DND-41 (cell line): ENCODE data around the gene ZNF789.

ENCODE experiments used
- ATAC-seq: fragments of 200-7000 bp; cut with Tn5 transposase; 3 replicates; pipeline ENCODE4 v1.9.1; 2021; ENCODE audit warnings: low read depth; ENCODE audit not compliant: insufficient read depth
- DNase-seq: peaks from one replicate; pipeline ENCODE4 v3.0.0-alpha.2; 2020
- H2AFZ ChIP-seq: 2 replicates; pipeline ENCODE4 v1.6.0; 2012; ENCODE audit warnings: low read depth, low read length
- H3K27ac ChIP-seq: 2 replicates; pipeline ENCODE4 v1.5.1; 2012; ENCODE audit warnings: low read length, inconsistent platforms
- H3K27me3 ChIP-seq: fragments of 200-600 bp; sonication (generic); 2 replicates; pipeline ENCODE4 v1.6.0; 2012; ENCODE audit warnings: low read length, mild to moderate bottlenecking, inconsistent platforms; ENCODE audit not compliant: insufficient read depth, poor library complexity
- H3K36me3 ChIP-seq: 2 replicates; pipeline ENCODE4 v1.5.1; 2012; ENCODE audit warnings: low read length, inconsistent platforms; ENCODE audit not compliant: insufficient read depth
- H3K4me1 ChIP-seq: 2 replicates; pipeline ENCODE4 v1.5.1; 2012; ENCODE audit warnings: mild to moderate bottlenecking, low read length; ENCODE audit not compliant: insufficient read depth
- H3K4me2 ChIP-seq: 2 replicates; pipeline ENCODE4 v1.6.0; 2012; ENCODE audit warnings: mild to moderate bottlenecking, moderate library complexity, low read length, inconsistent platforms; ENCODE audit not compliant: insufficient read depth
- H3K4me3 ChIP-seq, 2 experiments: fragments of 200-600 bp in 1 of 2; shearing (Covaris generic) in 1 of 2; 2 replicates each; pipeline ENCODE4 v1.5.1; 2012 to 2016; ENCODE audit warnings: inconsistent platforms in 2 of 2, low read length in 2 of 2, mild to moderate bottlenecking in 2 of 2, low read depth in 1 of 2, moderate library complexity in 1 of 2
- H3K79me2 ChIP-seq: 2 replicates; pipeline ENCODE4 v1.6.0; 2012; ENCODE audit warnings: low read length, inconsistent platforms; ENCODE audit not compliant: insufficient read depth
- H3K9ac ChIP-seq: 2 replicates; pipeline ENCODE4 v1.6.0; 2012; ENCODE audit warnings: low read depth, mild to moderate bottlenecking, inconsistent platforms, low read length, moderate library complexity
- H3K9me3 ChIP-seq: 2 replicates; pipeline ENCODE4 v1.5.1; 2012; ENCODE audit warnings: low read length, moderate library complexity, mild to moderate bottlenecking, inconsistent platforms; ENCODE audit not compliant: insufficient read depth, severe bottlenecking
- H4K20me1 ChIP-seq: 2 replicates; pipeline ENCODE4 v1.6.0; 2012; ENCODE audit warnings: low read length; ENCODE audit not compliant: insufficient read depth
- CTCF ChIP-seq: IDR thresholded peaks from 2 replicates; pipeline ENCODE4 v1.5.1; 2012; ENCODE audit warnings: borderline replicate concordance, low read length, moderate library complexity, mild to moderate bottlenecking; ENCODE audit not compliant: poor library complexity, severe bottlenecking; ENCODE audit errors: extremely low read depth
- EZH2 ChIP-seq: IDR thresholded peaks from 3 replicates; pipeline ENCODE4 v1.6.1; 2012; ENCODE audit warnings: borderline replicate concordance, low read depth, mild to moderate bottlenecking, moderate library complexity, low read length, inconsistent platforms; ENCODE audit not compliant: severe bottlenecking

Gene ZNF789

GRCh38 chr7:99472561-99473314 lies at the start of gene ZNF789:
Gene ZNF789, plus strand, starts transcription at chr7:99472890. Its CDS starts 3,567 bp downstream, at chr7:99476457.
- Histone ChIP-seq H3K27ac (peak within 1 kb of the TSS; percentile 93), H4K20me1 (peaks cover 6% of the 10 kb centered on the region; the same call in 1 of the 2 replicates), H3K9me3 (no peaks in the 10 kb centered on the region), H3K9ac (peak within 1 kb of the TSS; percentile 81), H3K36me3 (peaks cover 21% of the 10 kb centered on the region), H3K4me1 (peaks cover 33% of the 10 kb centered on the region), H3K4me2 (peak within 1 kb of the TSS; percentile 83), H3K79me2 (peaks cover 48% of the 10 kb centered on the region), H2AFZ (peak within 1 kb of the TSS; percentile 95), H3K4me3 (peak within 1 kb of the TSS; percentile 91 to 98), H3K27me3 (no peaks in the 10 kb centered on the region)
- peak; percentile 98 for DNase-seq
- ATAC-seq, result peak; percentile 97
- no peak for TF ChIP-seq CTCF
- no peak for TF ChIP-seq EZH2

GRCh38 chr7:99424932-99425730 lies 47.6 kb upstream of the ZNF789 start:
- Histone ChIP-seq H4K20me1 (peaks cover 3% of the 10 kb centered on the region; the same call in 1 of the 2 replicates), H3K4me2 (no peak overlapping the region), H3K9ac (no peak overlapping the region), H3K4me1 (no peaks in the 10 kb centered on the region), H3K79me2 (no peaks in the 10 kb centered on the region), H3K9me3 (no peaks in the 10 kb centered on the region), H3K4me3 (no peak overlapping the region), H2AFZ (no peak overlapping the region), H3K27me3 (no peaks in the 10 kb centered on the region), H3K36me3 (peaks cover 69% of the 10 kb centered on the region), H3K27ac (no peak overlapping the region; the same call in 1 of the 2 replicates)
- TF ChIP-seq CTCF, result no peak
- no peak for TF ChIP-seq EZH2
- ATAC-seq (no peak), DNase-seq (no peak)

DNA sequence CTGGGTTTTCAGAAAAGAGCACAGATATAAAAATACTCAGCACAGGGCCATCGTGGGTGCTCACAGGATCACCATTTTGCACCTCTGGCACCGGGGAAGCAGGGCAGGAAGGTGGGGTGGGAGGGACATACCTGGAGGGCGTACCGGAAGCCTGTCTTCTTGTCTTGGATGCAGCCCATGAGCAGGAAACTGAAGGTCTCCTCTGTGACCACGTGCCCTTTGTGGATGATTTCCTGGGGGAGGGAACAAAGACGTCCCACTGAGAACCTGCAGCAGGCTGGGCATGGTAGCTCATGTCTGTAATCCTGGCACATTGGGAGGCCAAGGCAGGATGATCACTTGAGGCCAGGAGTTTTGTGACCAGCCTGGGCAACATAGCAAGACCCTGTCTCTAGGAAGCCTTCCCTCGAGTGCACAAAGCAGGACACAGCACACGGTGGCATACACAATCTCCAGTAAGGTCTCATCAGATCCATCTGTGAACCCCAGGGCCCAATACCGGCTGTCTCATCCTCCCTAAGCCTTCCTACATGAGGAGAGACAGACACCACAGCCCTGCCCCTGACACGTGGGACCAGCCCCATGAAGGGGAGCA lies 43.6 kb upstream of the ZNF789 start:
- no peak overlapping the region for H2AFZ ChIP-seq
- peaks cover 11% of the 10 kb centered on the region for H4K20me1 ChIP-seq
- H3K27ac ChIP-seq, result no peak overlapping the region
- no peaks in the 10 kb centered on the region for H3K27me3 ChIP-seq
- H3K4me3 ChIP-seq, result no peak overlapping the region
- no peak overlapping the region for H3K9ac ChIP-seq
- ATAC-seq, result no peak
- H3K4me2 ChIP-seq, result no peak overlapping the region
- no peaks in the 10 kb centered on the region for H3K79me2 ChIP-seq
- H3K9me3 ChIP-seq, result no peaks in the 10 kb centered on the region
- no peak for TF ChIP-seq EZH2
- no peak for TF ChIP-seq CTCF
- peaks cover 65% of the 10 kb centered on the region for H3K36me3 ChIP-seq
- no peak for DNase-seq
- H3K4me1 ChIP-seq, result no peaks in the 10 kb centered on the region
